Adrenal gland (tissue), 5 donors: ENCODE results near the gene MYLK.

ENCODE experiments used
- POLR2A ChIP-seq, 2 donors: fragments of 450-650 bp; IDR thresholded peaks; one replicate each; pipeline ENCODE4 v1.6.1; 2017; ENCODE audit warnings: antibody characterized with exemption in 2 of 2, mild to moderate bottlenecking in 2 of 2, moderate library complexity in 1 of 2
- TF ChIP-seq, protein P1 (sequence below), 6 experiments: fragments of 450-650 bp in 4 of 6; fragments of 200-600 bp in 2 of 6; sonication (generic) in 1 of 6; IDR thresholded peaks; 1 replicate in 5 of 6; 2 replicates in 1 of 6; pipeline versions ENCODE4 v1.5.1 to v1.8.0; 2016 to 2021; ENCODE audit warnings: antibody characterized with exemption in 6 of 6, mild to moderate bottlenecking in 2 of 6, moderate library complexity in 1 of 6
- donor health status: DM: no; HTN: no; CAD: no.

DNA sequence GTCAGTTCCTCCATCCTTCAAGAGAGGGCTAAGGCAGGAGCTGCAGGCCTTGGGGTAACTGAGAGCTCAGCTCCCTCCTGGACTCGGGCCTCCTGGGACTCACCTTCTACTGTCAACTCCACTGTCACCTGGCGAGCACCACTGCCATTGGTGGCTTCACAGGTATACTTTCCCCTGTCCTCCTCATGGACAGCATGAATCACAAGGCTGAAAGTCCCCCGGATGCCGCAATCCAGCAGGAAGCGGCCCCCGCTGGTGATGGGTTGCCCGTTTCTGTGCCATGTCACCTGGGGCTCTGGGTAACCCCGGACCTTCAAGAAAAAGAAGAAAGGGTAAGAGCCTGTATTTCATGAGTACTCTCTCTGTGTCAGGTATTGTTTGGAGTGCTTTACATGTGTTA lies 131.9 kb downstream of the MYLK start:
- TF ChIP-seq, protein P1, sequence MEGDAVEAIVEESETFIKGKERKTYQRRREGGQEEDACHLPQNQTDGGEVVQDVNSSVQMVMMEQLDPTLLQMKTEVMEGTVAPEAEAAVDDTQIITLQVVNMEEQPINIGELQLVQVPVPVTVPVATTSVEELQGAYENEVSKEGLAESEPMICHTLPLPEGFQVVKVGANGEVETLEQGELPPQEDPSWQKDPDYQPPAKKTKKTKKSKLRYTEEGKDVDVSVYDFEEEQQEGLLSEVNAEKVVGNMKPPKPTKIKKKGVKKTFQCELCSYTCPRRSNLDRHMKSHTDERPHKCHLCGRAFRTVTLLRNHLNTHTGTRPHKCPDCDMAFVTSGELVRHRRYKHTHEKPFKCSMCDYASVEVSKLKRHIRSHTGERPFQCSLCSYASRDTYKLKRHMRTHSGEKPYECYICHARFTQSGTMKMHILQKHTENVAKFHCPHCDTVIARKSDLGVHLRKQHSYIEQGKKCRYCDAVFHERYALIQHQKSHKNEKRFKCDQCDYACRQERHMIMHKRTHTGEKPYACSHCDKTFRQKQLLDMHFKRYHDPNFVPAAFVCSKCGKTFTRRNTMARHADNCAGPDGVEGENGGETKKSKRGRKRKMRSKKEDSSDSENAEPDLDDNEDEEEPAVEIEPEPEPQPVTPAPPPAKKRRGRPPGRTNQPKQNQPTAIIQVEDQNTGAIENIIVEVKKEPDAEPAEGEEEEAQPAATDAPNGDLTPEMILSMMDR (IDR thresholded peaks at IDR 0.05) = no peak
- TF ChIP-seq POLR2A (IDR thresholded peaks at IDR 0.05) = no peak
